Neural cell (in vitro differentiated cells): ENCODE data around the gene NCEH1. TPM values are rescaled to one million over a fixed set of nuclear protein-coding genes. Genes with fewer than 3 reads are reported as not detected.

Source experiments
- H2AFZ ChIP-seq: fragments of 200-600, 300-800 bp; sonication (generic), shearing (Covaris generic); 2 replicates; pipeline ENCODE4 v1.6.0; 2014; ENCODE audit warnings: low read depth, mild to moderate bottlenecking, antibody characterized with exemption, low read length, moderate library complexity
- H3F3A ChIP-seq: fragments of 200-600 bp; shearing (Covaris generic); 2 replicates; pipeline ENCODE4 v1.6.1; 2016; ENCODE audit warnings: mild to moderate bottlenecking, moderate library complexity, mixed read lengths, antibody characterized with exemption, low read length; ENCODE audit not compliant: insufficient read depth, poor library complexity, severe bottlenecking
- H3K27ac ChIP-seq: fragments of 200-600, 300-800 bp; sonication (generic), shearing (Covaris generic); 2 replicates; pipeline ENCODE4 v1.5.1; 2014; ENCODE audit warnings: mild to moderate bottlenecking, low read length, moderate library complexity
- H3K27me3 ChIP-seq: fragments of 300-800, 200-600 bp; sonication (generic), shearing (Covaris generic); 2 replicates; pipeline ENCODE4 v1.6.0; 2014; ENCODE audit warnings: mild to moderate bottlenecking, low read depth, low read length, moderate library complexity; ENCODE audit not compliant: insufficient read depth
- H3K36me3 ChIP-seq: fragments of 300-800, 200-600 bp; sonication (generic), shearing (Covaris generic); 2 replicates; pipeline ENCODE4 v1.5.1; 2014; ENCODE audit warnings: mild to moderate bottlenecking, antibody characterized with exemption, low read length, moderate library complexity; ENCODE audit not compliant: insufficient read depth
- H3K4me2 ChIP-seq: fragments of 300-800, 200-600 bp; sonication (generic), shearing (Covaris generic); 2 replicates; pipeline ENCODE4 v1.6.0; 2014; ENCODE audit warnings: mild to moderate bottlenecking, low read length
- H3K4me3 ChIP-seq: fragments of 300-800, 200-600 bp; sonication (generic), shearing (Covaris generic); 2 replicates; pipeline ENCODE4 v1.5.1; 2014; ENCODE audit warnings: mild to moderate bottlenecking, low read length, moderate library complexity
- H3K79me2 ChIP-seq: fragments of 200-600 bp; shearing (Covaris generic); replicated peaks from 2 replicates; pipeline ENCODE4 v1.6.0; 2014; ENCODE audit warnings: mild to moderate bottlenecking, low read length, moderate library complexity; ENCODE audit not compliant: insufficient read depth
- H3K9ac ChIP-seq: fragments of 300-800, 200-600 bp; sonication (generic), shearing (Covaris generic); 2 replicates; pipeline ENCODE4 v1.6.1; 2016; ENCODE audit warnings: mild to moderate bottlenecking, low read length, mixed read lengths
- H3K9me2 ChIP-seq: fragments of 200-600 bp; shearing (Covaris generic); 2 replicates; pipeline ENCODE4 v1.6.1; 2016; ENCODE audit warnings: mild to moderate bottlenecking, low read length, mixed read lengths; ENCODE audit not compliant: insufficient read depth
- H3K9me3 ChIP-seq: fragments of 200-600, 300-800 bp; sonication (generic), shearing (Covaris generic); 2 replicates; pipeline ENCODE4 v1.6.1; 2016; ENCODE audit warnings: mild to moderate bottlenecking, mixed run types, low read length, moderate library complexity, mixed read lengths
- H4K20me1 ChIP-seq: fragments of 200-600 bp; shearing (Covaris generic); 2 replicates; pipeline ENCODE4 v1.6.1; 2016; ENCODE audit warnings: mild to moderate bottlenecking, mixed run types; ENCODE audit not compliant: insufficient read depth
- CTCF ChIP-seq: fragments of 450-650 bp; IDR thresholded peaks from 2 replicates; pipeline ENCODE4 v1.5.1; 2014; ENCODE audit warnings: antibody characterized with exemption, mild to moderate bottlenecking, moderate library complexity; ENCODE audit not compliant: poor library complexity, severe bottlenecking
- EP300 ChIP-seq: fragments of 450-650 bp; conservative IDR thresholded peaks from 2 replicates; pipeline ENCODE4 v1.6.1; 2014; ENCODE audit warnings: antibody characterized with exemption, mild to moderate bottlenecking, moderate library complexity; ENCODE audit not compliant: poor library complexity, severe bottlenecking
- EZH2 ChIP-seq: fragments of 200-600, 300-800 bp; shearing (Covaris generic), sonication (generic); IDR thresholded peaks from 2 replicates; pipeline ENCODE4 v1.6.1; 2014; ENCODE audit warnings: antibody characterized with exemption, low read length, borderline replicate concordance, mild to moderate bottlenecking; ENCODE audit not compliant: insufficient read depth, poor library complexity, severe bottlenecking
- MXI1 ChIP-seq: fragments of 450-650 bp; conservative IDR thresholded peaks from 2 replicates; pipeline ENCODE4 v1.6.1; 2014; ENCODE audit warnings: antibody characterized with exemption, mild to moderate bottlenecking; ENCODE audit not compliant: poor library complexity, severe bottlenecking
- POLR2AphosphoS5 ChIP-seq: IDR thresholded peaks from 2 replicates; pipeline ENCODE4 v1.6.1; 2012
- RAD21 ChIP-seq: fragments of 450-650 bp; conservative IDR thresholded peaks from 2 replicates; pipeline ENCODE4 v1.6.1; 2014; ENCODE audit warnings: antibody characterized with exemption, mild to moderate bottlenecking, moderate library complexity
- SMC3 ChIP-seq: fragments of 450-650 bp; conservative IDR thresholded peaks from 2 replicates; pipeline ENCODE4 v1.6.1; 2014; ENCODE audit warnings: antibody characterized with exemption, mild to moderate bottlenecking, moderate library complexity; ENCODE audit not compliant: poor library complexity
- TAF1 ChIP-seq: IDR thresholded peaks from 2 replicates; pipeline ENCODE4 v1.6.1; 2012; ENCODE audit warnings: low read depth
- polyA plus RNA-seq: library from polyadenylated mRNA; depleted of rRNA; stranded (reverse); fragments of >200 nt; gene quantifications from 2 replicates; pipeline ENCODE4 v1.2.3, GENCODE V29; 2014
- TF ChIP-seq, protein P1 (sequence below): IDR thresholded peaks from 2 replicates; pipeline ENCODE4 v1.6.1; 2012; ENCODE audit warnings: borderline replicate concordance

The NCEH1 gene
- polyA plus RNA-seq, 1 donor from 2014 or later, result 2.1 TPM

GRCh38 chr3:172641291-172641690, 69.6 kb downstream of the NCEH1 start:
- H3K27me3 ChIP-seq, result no peaks in the 10 kb centered on the region
- H3K27ac ChIP-seq, result no peak overlapping the region
- H3K9me2 ChIP-seq, result no peaks in the 10 kb centered on the region
- TF ChIP-seq SMC3 (no peak), EZH2 (no peak), MXI1 (no peak)
- H3K36me3 ChIP-seq, result no peaks in the 10 kb centered on the region
- no peaks in the 10 kb centered on the region for H3K9me3 ChIP-seq
- no peak overlapping the region for H2AFZ ChIP-seq
- H3F3A ChIP-seq, result no peaks in the 10 kb centered on the region
- no peak overlapping the region for H3K4me3 ChIP-seq
- H3K9ac ChIP-seq, result no peak overlapping the region
- H3K4me2 ChIP-seq, result no peak overlapping the region
- no peaks in the 10 kb centered on the region for H3K79me2 ChIP-seq
- no peaks in the 10 kb centered on the region for H4K20me1 ChIP-seq

GRCh38 chr3:172640751-172641150, 70.1 kb downstream of the NCEH1 start:
- no peaks in the 10 kb centered on the region for H4K20me1 ChIP-seq
- no peaks in the 10 kb centered on the region for H3K27me3 ChIP-seq
- no peak overlapping the region for H2AFZ ChIP-seq
- H3K4me2 ChIP-seq, result no peak overlapping the region
- no peaks in the 10 kb centered on the region for H3K9me3 ChIP-seq
- H3K9me2 ChIP-seq, result no peaks in the 10 kb centered on the region
- H3K36me3 ChIP-seq, result no peaks in the 10 kb centered on the region
- no peak overlapping the region for H3K27ac ChIP-seq
- TF ChIP-seq CTCF (no peak), EZH2 (no peak), RAD21 (no peak), EP300 (no peak), SMC3 (no peak), TAF1 (no peak), POLR2AphosphoS5 (no peak), MXI1 (no peak)
- TF ChIP-seq, protein P1, sequence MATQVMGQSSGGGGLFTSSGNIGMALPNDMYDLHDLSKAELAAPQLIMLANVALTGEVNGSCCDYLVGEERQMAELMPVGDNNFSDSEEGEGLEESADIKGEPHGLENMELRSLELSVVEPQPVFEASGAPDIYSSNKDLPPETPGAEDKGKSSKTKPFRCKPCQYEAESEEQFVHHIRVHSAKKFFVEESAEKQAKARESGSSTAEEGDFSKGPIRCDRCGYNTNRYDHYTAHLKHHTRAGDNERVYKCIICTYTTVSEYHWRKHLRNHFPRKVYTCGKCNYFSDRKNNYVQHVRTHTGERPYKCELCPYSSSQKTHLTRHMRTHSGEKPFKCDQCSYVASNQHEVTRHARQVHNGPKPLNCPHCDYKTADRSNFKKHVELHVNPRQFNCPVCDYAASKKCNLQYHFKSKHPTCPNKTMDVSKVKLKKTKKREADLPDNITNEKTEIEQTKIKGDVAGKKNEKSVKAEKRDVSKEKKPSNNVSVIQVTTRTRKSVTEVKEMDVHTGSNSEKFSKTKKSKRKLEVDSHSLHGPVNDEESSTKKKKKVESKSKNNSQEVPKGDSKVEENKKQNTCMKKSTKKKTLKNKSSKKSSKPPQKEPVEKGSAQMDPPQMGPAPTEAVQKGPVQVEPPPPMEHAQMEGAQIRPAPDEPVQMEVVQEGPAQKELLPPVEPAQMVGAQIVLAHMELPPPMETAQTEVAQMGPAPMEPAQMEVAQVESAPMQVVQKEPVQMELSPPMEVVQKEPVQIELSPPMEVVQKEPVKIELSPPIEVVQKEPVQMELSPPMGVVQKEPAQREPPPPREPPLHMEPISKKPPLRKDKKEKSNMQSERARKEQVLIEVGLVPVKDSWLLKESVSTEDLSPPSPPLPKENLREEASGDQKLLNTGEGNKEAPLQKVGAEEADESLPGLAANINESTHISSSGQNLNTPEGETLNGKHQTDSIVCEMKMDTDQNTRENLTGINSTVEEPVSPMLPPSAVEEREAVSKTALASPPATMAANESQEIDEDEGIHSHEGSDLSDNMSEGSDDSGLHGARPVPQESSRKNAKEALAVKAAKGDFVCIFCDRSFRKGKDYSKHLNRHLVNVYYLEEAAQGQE, result no peak
- H3F3A ChIP-seq, result no peaks in the 10 kb centered on the region
- no peak overlapping the region for H3K9ac ChIP-seq
- no peaks in the 10 kb centered on the region for H3K79me2 ChIP-seq
- H3K4me3 ChIP-seq, result no peak overlapping the region

DNA sequence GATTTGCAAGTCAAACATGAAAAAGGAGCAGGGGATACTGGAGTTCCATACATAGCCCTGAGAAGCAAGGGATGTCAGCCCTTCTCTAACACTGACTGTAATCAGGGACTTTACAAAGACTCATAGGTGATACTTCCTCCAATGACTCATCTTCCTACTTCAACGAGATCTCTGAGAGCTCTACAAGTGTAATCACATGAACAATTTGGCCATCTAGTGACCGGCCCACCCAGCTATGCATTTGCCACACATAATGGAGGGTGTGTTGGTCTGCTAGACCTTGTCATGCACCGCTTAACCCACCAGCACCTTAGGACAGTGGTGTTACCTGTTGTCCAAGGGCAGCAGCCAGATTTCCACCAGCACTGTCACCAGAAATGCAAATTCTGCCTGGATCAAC, 75.3 kb downstream of the NCEH1 start:
- H3K27me3 ChIP-seq, result no peaks in the 10 kb centered on the region
- no peak overlapping the region for H3K4me2 ChIP-seq
- H3K9ac ChIP-seq, result no peak overlapping the region
- no peak overlapping the region for H2AFZ ChIP-seq
- no peak overlapping the region for H3K4me3 ChIP-seq
- H3K36me3 ChIP-seq, result no peaks in the 10 kb centered on the region
- no peak overlapping the region for H3K27ac ChIP-seq
- no peak for TF ChIP-seq POLR2AphosphoS5
- TF ChIP-seq EZH2, result no peak
- TF ChIP-seq CTCF, result no peak
- TF ChIP-seq, protein P1, result no peak
- TF ChIP-seq SMC3, result no peak
- no peak for TF ChIP-seq MXI1
- TF ChIP-seq RAD21, result no peak
- TF ChIP-seq EP300, result no peak
- TF ChIP-seq TAF1, result no peak
- no peaks in the 10 kb centered on the region for H3K9me3 ChIP-seq
- H3F3A ChIP-seq, result no peaks in the 10 kb centered on the region
- H3K9me2 ChIP-seq, result no peaks in the 10 kb centered on the region
- H4K20me1 ChIP-seq, result no peaks in the 10 kb centered on the region
- no peaks in the 10 kb centered on the region for H3K79me2 ChIP-seq
